A673 (cell line): ENCODE measurements around the gene RPS6KA5.

ENCODE experiments used
- CTCF ChIP-seq: fragments of 300-800, 200-600 bp; sonication (generic); conservative IDR thresholded peaks from 2 replicates; pipeline ENCODE4 v1.5.1; 2017; ENCODE audit warnings: low read depth, mild to moderate bottlenecking, antibody characterized with exemption, low read length, moderate library complexity, mixed read lengths
- EZH2 ChIP-seq: fragments of 200-600 bp; sonication (generic); IDR thresholded peaks from 2 replicates; pipeline ENCODE4 v1.6.1; 2017; ENCODE audit warnings: borderline replicate concordance, low read depth, mild to moderate bottlenecking, mixed read lengths, antibody characterized with exemption, low read length; ENCODE audit not compliant: poor library complexity, severe bottlenecking

GRCh38 chr14:90897022-90897421 lies 163.4 kb downstream of the RPS6KA5 start:
- TF ChIP-seq CTCF, result no peak
- no peak for TF ChIP-seq EZH2
